ENCODE results near the gene MEPCE.
A peak's percentile ranks its signal among the peaks of the same experiment; 100 is the strongest.
"Not testable (repeated sequence)": the region's sequence is repeated elsewhere in the genome, so short reads cannot be mapped to it uniquely, and the experiment has no call there.

The MEPCE gene

GRCh38 chr7:100429637-100430492, at the start of gene MEPCE:
MEPCE (plus strand) TSS chr7:100429831; CDS start chr7:100430019, 188 bp downstream.
- DNase-seq (ENCODE audit: low read depth): peak; percentile 92

- DNase-seq (ENCODE audit: low read depth): no peak
Measured at GRCh38 chr7:100380196-100380595, 49.4 kb upstream of the MEPCE start.

- DNase-seq (ENCODE audit: low read depth): not testable (repeated sequence)
Measured at GRCh38 chr7:100381531-100382233, 47.9 kb upstream of the MEPCE start.

GRCh38 chr7:100382234-100382853, 47.3 kb upstream of the MEPCE start:
- not testable (repeated sequence) for DNase-seq (ENCODE audit: low read depth)

GRCh38 chr7:100384628-100385294, 44.9 kb upstream of the MEPCE start:
- no peak for DNase-seq (ENCODE audit: low read depth)

GRCh38 chr7:100386940-100387339, 42.7 kb upstream of the MEPCE start:
- no peak for DNase-seq (ENCODE audit: low read depth)

GRCh38 chr7:100387695-100388094, 41.9 kb upstream of the MEPCE start:
- DNase-seq (ENCODE audit: low read depth): no peak

- no peak for DNase-seq (ENCODE audit: low read depth)
Measured at GRCh38 chr7:100389437-100390088, 40.1 kb upstream of the MEPCE start.

- no peak for DNase-seq (ENCODE audit: low read depth)
Measured at GRCh38 chr7:100390286-100391009, 39.2 kb upstream of the MEPCE start.

- no peak for DNase-seq (ENCODE audit: low read depth)
Measured at GRCh38 chr7:100393233-100393905, 36.3 kb upstream of the MEPCE start.

- DNase-seq (ENCODE audit: low read depth): no peak
Measured at GRCh38 chr7:100394077-100394476, 35.6 kb upstream of the MEPCE start.

GRCh38 chr7:100396421-100396982, 33.1 kb upstream of the MEPCE start:
- no peak for DNase-seq (ENCODE audit: low read depth)

GRCh38 chr7:100397315-100398081, 32.1 kb upstream of the MEPCE start:
- DNase-seq (ENCODE audit: low read depth): no peak

GRCh38 chr7:100398239-100398638, 31.4 kb upstream of the MEPCE start:
- no peak for DNase-seq (ENCODE audit: low read depth)

GRCh38 chr7:100400041-100400440, 29.6 kb upstream of the MEPCE start:
- no peak for DNase-seq (ENCODE audit: low read depth)

GRCh38 chr7:100400656-100401055, 29.0 kb upstream of the MEPCE start:
- DNase-seq (ENCODE audit: low read depth): no peak

GRCh38 chr7:100401811-100402210, 27.8 kb upstream of the MEPCE start:
- no peak for DNase-seq (ENCODE audit: low read depth)

GRCh38 chr7:100402241-100402640, 27.4 kb upstream of the MEPCE start:
- no peak for DNase-seq (ENCODE audit: low read depth)

GRCh38 chr7:100406767-100407166, 22.9 kb upstream of the MEPCE start:
- no peak for DNase-seq (ENCODE audit: low read depth)

Data from activated T-helper 1 cell treated with Interleukin-2 at 50 U/mL for 16 hours (primary cell).